AG08396 (cell line): ENCODE measurements around the gene GYS2.
"Not testable (repeated sequence)": the region's sequence is repeated elsewhere in the genome, so short reads cannot be mapped to it uniquely, and the experiment has no call there.

Experiments
- DNase-seq: peaks from one replicate; pipeline ENCODE4 v3.0.0; 2012; ENCODE audit warnings: low spot score, mixed read lengths

The GYS2 gene

GRCh38 chr12:21600196-21600595, 4.5 kb downstream of the GYS2 start:
- DNase-seq, result no peak

- no peak for DNase-seq
Observed at GRCh38 chr12:21599143-21599999, 5.3 kb downstream of the GYS2 start.

- no peak for DNase-seq
Observed at GRCh38 chr12:21598651-21599050, 6.0 kb downstream of the GYS2 start.

- DNase-seq, result not testable (repeated sequence)
Observed at GRCh38 chr12:21595356-21595755, 9.3 kb downstream of the GYS2 start.

GRCh38 chr12:21585485-21585884, 19.2 kb downstream of the GYS2 start:
- no peak for DNase-seq

- not testable (repeated sequence) for DNase-seq
Observed at GRCh38 chr12:21584403-21585182, 20.1 kb downstream of the GYS2 start.

GRCh38 chr12:21583587-21583986, 21.1 kb downstream of the GYS2 start:
- DNase-seq, result no peak

- DNase-seq, result no peak
Observed at GRCh38 chr12:21580748-21581516, 23.7 kb downstream of the GYS2 start.

GRCh38 chr12:21577516-21577915, 27.1 kb downstream of the GYS2 start:
- no peak for DNase-seq

GRCh38 chr12:21576431-21576830, 28.2 kb downstream of the GYS2 start:
- no peak for DNase-seq

- no peak for DNase-seq
Observed at GRCh38 chr12:21573733-21574358, 30.8 kb downstream of the GYS2 start.

- DNase-seq, result no peak
Observed at GRCh38 chr12:21571046-21571445, 33.6 kb downstream of the GYS2 start.

- DNase-seq, result no peak
Observed at GRCh38 chr12:21568115-21568514, 36.5 kb downstream of the GYS2 start.

- no peak for DNase-seq
Observed at GRCh38 chr12:21566907-21567394, 37.7 kb downstream of the GYS2 start.

GRCh38 chr12:21566223-21566906, 38.3 kb downstream of the GYS2 start:
- DNase-seq, result no peak

- no peak for DNase-seq
Observed at GRCh38 chr12:21562859-21563258, 41.8 kb downstream of the GYS2 start.

GRCh38 chr12:21561158-21561557, 43.5 kb downstream of the GYS2 start:
- DNase-seq, result no peak

- DNase-seq, result no peak
Observed at GRCh38 chr12:21559855-21560569, 44.6 kb downstream of the GYS2 start.

- no peak for DNase-seq
Observed at GRCh38 chr12:21558100-21558679, 46.5 kb downstream of the GYS2 start.

- DNase-seq, result no peak
Observed at GRCh38 chr12:21553329-21553675, 51.3 kb downstream of the GYS2 start.
